Breast epithelium (tissue), 3 donors: ENCODE results near the gene NINL.

Experiments used
- POLR2A ChIP-seq: fragments of 450-650 bp; IDR thresholded peaks from one replicate; pipeline ENCODE4 v1.6.1; 2016; ENCODE audit warnings: antibody characterized with exemption, mild to moderate bottlenecking, moderate library complexity
- POLR2AphosphoS5 ChIP-seq, 3 donors: sonication (generic); formaldehyde crosslinking; IDR thresholded peaks; one replicate each; pipeline ENCODE4 v1.6.1; 2017; ENCODE audit warnings: antibody characterized with exemption in 3 of 3
- TF ChIP-seq, protein P1 (sequence below), 3 donors: fragments of 450-650 bp; IDR thresholded peaks; one replicate each; pipeline ENCODE4 v1.5.1; 2016 to 2017; ENCODE audit warnings: antibody characterized with exemption in 3 of 3, mild to moderate bottlenecking in 3 of 3, moderate library complexity in 3 of 3

DNA sequence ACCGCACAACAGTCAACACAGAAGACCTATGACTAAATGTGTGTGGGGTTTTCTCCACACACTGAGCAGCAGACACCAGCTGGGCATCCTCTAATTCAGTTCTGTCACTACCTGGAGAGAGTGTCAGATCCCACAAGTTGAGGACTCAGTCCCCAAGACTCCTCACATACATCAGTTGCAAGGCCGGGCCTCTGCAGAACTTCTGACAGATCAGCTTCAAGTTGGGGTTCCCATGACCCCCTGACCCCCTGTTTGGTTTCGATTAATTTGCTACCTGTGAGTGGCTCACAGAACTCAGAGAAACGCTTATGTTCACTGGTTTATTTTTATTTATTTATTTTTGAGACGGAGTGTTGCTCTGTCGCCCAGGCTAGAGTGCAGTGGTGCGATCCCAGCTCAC, 3.2 kb upstream of the NINL start:
- TF ChIP-seq, protein P1, sequence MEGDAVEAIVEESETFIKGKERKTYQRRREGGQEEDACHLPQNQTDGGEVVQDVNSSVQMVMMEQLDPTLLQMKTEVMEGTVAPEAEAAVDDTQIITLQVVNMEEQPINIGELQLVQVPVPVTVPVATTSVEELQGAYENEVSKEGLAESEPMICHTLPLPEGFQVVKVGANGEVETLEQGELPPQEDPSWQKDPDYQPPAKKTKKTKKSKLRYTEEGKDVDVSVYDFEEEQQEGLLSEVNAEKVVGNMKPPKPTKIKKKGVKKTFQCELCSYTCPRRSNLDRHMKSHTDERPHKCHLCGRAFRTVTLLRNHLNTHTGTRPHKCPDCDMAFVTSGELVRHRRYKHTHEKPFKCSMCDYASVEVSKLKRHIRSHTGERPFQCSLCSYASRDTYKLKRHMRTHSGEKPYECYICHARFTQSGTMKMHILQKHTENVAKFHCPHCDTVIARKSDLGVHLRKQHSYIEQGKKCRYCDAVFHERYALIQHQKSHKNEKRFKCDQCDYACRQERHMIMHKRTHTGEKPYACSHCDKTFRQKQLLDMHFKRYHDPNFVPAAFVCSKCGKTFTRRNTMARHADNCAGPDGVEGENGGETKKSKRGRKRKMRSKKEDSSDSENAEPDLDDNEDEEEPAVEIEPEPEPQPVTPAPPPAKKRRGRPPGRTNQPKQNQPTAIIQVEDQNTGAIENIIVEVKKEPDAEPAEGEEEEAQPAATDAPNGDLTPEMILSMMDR (IDR thresholded peaks at IDR 0.05), result no peak
- TF ChIP-seq POLR2AphosphoS5 (IDR thresholded peaks at IDR 0.05), result no peak
- TF ChIP-seq POLR2A, result no peak
